HG03066 (cell line): ENCODE measurements around the gene SEPTIN12.

Source experiments
- ATAC-seq: cut with Tn5 transposase; IDR thresholded peaks from one replicate; pipeline ENCODE4 v1.9.1; 2021; ENCODE audit warnings: low read depth; ENCODE audit not compliant: unreplicated experiment

The SEPTIN12 gene

DNA sequence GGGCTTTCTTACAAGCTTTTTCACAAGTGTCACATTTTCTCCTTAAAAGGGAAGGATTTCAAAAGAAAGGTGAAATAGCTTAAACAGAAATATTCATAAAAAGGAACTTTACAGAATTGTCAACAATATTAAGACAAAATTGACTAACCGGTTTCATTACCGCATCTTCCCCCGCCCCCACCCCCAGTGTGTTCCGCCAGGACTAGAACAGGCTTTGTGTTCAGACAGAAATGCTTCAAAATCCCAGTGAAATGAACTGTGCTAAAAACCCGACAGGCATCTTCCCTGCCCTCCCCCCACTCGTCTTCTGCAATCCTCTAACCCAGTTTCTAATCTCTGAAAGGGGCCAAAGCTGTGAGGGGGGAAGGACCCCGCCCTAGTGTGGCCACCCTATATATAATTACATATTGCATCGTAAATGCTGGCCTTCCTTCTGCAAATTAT, 15.3 kb upstream of the SEPTIN12 start:
- no peak for ATAC-seq

DNA sequence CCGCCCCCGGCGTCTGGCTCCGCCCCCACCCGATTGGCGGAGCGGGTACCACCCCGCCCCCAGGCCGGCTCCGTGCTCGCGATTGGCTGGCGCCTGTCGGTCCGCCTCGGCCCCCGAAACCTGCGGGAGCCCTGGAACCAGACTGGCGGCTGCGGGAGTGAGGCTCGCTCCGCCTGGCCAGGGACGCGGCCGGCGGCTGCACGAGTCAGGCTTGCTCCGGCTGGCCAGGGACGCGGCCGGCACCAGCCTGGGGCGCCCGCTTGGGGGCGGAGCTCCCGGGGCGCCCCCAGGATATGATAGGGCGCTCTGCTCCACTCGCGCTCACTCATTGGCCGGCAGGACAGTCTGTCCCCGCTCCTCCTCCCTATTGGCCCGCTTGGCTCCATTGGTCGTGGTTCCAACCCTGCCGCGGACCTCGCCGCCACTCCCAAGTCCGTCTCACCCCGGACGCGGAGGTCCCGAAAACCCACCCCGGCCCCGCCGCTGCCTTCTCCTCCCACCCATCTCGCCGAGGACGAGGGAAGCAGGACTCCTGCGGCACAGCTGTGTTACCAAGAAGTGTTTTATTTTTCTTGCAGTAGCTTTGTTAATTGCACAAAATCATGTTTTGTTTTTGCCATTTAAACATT, 14.6 kb upstream of the SEPTIN12 start:
- ATAC-seq: peak; percentile 93

- ATAC-seq: peak; percentile 51
Observed at GRCh38 chr16:4801962-4802658, 14.0 kb upstream of the SEPTIN12 start, which contains the start of gene ROGDI. Gene ROGDI, minus strand, starts transcription at chr16:4802633. Its CDS starts 62 bp downstream, at chr16:4802571.

GRCh38 chr16:4801051-4801961, 13.2 kb upstream of the SEPTIN12 start:
- ATAC-seq: no peak

DNA sequence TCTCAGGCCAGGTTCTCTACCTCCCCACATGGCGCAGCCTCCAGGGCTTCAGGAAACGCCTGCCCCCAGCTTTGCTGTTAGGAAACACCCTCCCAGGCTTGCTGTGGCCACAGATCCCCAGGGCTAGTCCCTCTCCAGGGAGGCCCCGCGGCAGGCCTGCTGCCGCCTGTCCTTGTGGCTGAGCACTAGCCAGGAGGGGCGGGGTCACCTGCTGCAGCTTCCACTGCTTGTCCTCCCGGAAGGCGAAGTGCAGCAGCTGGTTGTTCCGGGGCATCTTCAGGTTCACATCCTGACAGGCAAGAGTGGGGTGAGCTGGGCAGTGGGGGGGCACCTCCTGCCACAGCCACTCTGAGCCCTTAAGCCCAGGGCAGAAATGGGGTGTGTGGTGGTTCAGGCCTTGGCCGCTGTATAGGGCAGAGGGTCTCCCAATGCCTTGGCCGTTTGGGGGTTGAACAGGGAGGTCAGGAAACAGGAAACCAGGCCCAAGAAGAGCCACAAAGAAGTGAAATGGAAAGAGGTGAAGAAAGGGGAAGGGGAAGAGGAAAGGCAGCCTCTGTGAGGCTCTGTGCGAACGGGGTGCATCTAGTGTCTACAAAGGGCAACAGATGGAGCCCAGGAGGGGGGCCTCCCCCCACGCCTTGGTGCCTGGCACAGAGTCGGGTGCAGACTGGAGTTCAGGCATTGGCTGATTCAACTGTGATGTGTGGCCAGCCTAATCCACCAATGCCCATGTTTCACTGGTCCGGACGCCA, 12.3 kb upstream of the SEPTIN12 start:
- no peak for ATAC-seq

DNA sequence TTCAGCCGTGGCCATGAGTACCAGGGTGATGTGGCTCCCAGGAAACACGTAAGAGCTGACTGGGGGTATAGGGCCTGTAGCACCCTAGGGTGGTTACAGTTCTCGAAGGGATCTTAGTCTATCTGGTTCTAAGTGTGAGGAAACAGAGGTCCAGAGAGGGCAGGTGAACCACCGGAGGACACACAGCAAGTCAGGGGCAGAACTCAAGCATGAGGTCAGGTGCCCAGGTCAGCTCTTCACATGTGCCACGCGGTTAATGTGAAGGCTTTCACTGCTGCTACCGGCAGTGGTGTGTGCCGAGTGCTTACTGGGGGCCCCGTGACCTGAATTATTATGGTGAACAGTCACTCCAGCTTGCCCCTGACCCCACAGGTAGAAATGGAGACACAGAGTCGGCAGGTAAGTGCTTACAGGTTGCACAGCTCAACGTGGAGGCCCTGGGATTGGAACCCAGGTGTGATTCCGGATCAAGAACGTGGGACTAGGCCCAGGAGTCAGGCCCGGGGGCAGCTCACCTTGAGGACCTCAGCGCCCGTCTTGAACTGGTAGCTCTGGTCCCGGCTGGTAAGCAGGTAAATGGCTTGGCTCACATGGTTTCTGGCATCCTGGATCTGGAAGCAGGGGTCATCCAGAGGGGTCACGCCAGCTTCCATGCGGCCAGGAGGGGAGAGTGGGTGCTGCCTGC, 11.2 kb upstream of the SEPTIN12 start:
- ATAC-seq: no peak

- ATAC-seq: no peak
Observed at GRCh38 chr16:4798456-4798855, 10.3 kb upstream of the SEPTIN12 start.

DNA sequence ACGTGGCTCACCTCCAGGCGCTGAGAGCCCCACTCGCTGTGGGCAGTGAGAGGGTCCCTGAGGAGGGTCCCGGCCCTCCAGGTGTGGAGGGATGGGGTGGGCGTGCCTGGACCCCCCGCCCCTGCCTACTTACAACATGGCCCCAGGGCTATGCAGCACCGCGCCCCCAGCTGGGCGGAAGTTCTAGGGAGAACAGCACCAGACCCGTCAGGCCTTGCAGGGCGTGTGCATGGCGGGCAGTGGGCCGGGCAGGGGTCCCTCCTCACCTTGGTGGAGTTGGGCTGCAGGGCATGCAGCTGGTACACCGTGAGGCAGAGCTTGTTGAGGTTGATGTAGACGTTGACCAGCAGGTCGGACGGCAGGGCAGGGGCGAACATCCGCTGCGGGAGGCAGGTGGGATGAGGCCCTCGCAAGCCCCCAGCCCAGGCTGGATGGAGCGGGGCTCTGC, 9.7 kb upstream of the SEPTIN12 start:
- no peak for ATAC-seq

- no peak for ATAC-seq
Observed at GRCh38 chr16:4796982-4797804, 9.0 kb upstream of the SEPTIN12 start.

DNA sequence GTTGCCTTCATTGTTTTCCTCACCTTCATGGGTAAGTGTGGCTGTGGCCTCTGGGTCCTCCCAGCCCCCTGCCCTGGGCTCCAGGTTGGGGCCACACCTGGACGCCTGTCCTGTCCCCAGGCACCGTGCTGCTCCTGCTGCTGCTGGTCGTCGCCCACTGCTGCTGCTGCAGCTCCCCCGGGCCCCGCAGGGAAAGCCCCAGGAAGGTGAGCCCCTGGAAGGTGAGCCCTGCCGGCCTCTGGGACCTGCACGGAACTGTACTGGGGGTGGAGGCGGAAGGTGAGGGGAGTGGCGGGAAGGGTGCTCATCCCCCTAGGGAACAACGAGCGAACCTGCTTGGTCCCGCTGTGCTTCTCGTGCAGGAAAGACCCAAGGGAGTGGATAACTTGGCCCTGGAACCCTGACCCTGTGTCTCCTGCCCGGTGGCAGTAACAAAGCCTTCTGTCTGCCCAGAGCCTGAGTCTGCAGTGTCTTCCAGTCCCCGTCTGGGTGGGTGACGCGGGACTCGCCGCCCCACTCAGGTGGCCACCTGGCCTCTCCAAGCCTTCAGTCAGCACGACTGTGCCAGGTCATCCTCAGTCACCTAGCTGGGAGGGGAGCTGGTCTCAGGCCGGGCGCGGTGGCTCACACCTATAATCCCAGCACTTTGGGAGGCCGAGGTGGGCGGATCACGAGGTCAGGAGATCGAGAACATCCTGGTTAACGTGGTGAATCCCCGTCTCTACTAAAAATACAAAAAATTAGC, 7.9 kb upstream of the SEPTIN12 start:
- ATAC-seq: no peak

- no peak for ATAC-seq
Observed at GRCh38 chr16:4795181-4795827, 7.2 kb upstream of the SEPTIN12 start, which contains the start of gene SMIM22. Gene SMIM22, plus strand, starts transcription at chr16:4795369. Its CDS starts 366 bp downstream, at chr16:4795735.

DNA sequence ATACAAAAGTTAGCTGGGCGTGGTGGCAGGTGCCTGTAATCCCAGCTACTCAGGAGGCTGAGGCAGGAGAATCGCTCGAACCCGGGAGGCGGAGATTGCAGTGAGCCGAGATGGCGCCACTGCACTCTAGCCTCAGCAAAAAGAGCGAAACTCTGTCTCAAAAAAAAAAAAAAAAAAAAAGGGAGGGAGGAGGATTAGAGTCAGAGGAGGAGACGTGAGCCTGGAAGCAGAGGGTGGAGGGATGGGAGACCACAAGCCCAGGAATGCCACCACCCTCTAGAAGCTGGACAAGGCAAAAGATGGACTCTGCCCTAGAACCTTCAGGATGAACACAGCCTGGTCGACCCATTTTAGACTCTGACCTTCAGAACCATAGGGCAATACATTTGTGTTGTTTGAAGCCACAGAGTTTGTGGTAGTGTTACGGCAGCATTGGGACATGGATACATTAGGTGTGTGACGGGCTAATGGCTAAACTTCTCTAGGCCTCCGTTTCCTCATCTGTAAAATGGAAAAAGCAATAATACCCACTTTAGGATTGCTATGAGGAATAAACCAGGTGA, 4.9 kb upstream of the SEPTIN12 start:
- ATAC-seq: no peak

GRCh38 chr16:4790871-4791270, 2.7 kb upstream of the SEPTIN12 start:
- no peak for ATAC-seq

- no peak for ATAC-seq
Observed at GRCh38 chr16:4790261-4790660, 2.1 kb upstream of the SEPTIN12 start.

- ATAC-seq: no peak
Observed at GRCh38 chr16:4788910-4789309, 765 bp upstream of the SEPTIN12 start.

- no peak for ATAC-seq
Observed at GRCh38 chr16:4788489-4788889, 344 bp upstream of the SEPTIN12 start.

GRCh38 chr16:4787068-4787467, 1.1 kb downstream of the SEPTIN12 start:
- ATAC-seq: no peak
